D721Med (cell line): ENCODE results near the gene SHH.

Source experiments
- DNase-seq: peaks from one replicate; pipeline ENCODE4 v3.0.0; 2011; ENCODE audit warnings: low spot score; ENCODE audit not compliant: insufficient read length
- FAIRE-seq: peaks from 2 replicates; lab custom pipeline; 2011; peaks lifted over from hg19 to GRCh38; lab: Jason Lieb, UNC
- CTCF ChIP-seq: IDR thresholded peaks from 2 replicates; pipeline ENCODE4 v1.5.1; 2012; ENCODE audit warnings: mild to moderate bottlenecking, control low read depth; ENCODE audit not compliant: insufficient read depth; ENCODE audit errors: missing control alignments

Gene SHH

DNA sequence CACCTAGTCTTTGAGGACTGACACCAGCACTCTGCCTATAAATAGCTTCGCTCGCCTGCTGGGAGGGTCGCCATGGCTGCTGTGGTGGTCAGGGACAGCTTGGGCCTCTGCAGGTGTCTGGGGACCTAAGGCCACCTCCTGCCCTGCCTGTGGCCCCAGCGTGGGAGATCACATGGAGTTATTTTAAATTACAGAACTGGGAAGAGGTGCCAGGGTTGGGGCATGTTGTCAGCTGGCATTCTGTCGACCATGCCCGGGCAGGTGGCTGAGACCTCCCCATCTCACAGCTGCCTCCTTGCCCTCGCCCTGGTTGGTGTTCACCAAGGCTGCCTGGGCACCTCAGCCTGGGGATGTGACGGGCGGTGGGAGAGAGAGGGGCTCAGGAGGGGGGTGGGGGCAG is 18.1 kb downstream of the SHH start:
- DNase-seq (no peak), FAIRE-seq (no peak)
- TF ChIP-seq CTCF, result no peak

DNA sequence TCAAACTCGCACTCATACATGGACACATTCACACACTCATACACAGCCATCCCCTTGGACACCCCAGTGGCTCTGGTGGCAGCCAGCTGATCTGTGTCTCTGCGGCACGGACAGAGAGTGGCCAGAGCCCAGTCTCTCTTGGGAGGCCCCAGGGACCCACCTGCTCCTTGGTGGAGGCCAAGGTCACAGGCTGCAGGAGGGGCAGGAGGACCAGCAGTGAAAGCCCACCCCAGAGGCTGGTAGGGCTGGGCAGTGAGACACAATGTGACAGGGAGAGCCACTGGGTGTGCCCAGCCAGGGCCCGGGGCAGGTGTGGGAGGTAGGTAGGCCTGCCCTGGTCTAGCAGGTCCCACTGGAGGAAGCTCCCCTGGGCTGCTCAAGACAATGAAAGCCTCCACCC is 18.5 kb downstream of the SHH start:
- TF ChIP-seq CTCF, result no peak
- no peak for FAIRE-seq
- no peak for DNase-seq

- DNase-seq (no peak), FAIRE-seq (no peak)
- TF ChIP-seq CTCF, result no peak
Observed at GRCh38 chr7:155792999-155793560, 19.2 kb downstream of the SHH start.

- FAIRE-seq (no peak), DNase-seq (no peak)
Observed at GRCh38 chr7:155792315-155792960, 19.8 kb downstream of the SHH start.

DNA sequence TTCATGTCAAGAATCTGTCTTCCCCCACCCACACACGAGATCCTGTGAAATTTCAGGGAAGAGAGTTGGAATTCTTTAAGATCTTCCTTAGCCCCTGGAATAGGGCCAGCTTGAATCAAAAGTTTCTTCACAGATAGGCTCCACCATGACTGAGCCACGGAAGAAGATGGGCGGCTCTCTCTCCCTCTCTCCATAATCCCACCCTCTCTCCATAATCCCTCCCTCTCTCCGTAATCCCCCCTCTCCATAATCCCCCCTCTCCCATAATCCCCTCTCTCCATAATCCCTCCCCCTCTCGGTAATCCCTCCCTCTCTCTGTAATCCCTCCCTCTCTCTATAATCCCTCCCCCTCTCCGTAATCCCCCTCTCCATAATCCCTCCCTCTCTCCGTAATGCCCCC is 20.4 kb downstream of the SHH start:
- no peak for TF ChIP-seq CTCF
- no peak for FAIRE-seq
- no peak for DNase-seq

More at GRCh38 chr7:155792315-155792960, 19.8 kb downstream of the SHH start:
- no peak for TF ChIP-seq CTCF

DNA sequence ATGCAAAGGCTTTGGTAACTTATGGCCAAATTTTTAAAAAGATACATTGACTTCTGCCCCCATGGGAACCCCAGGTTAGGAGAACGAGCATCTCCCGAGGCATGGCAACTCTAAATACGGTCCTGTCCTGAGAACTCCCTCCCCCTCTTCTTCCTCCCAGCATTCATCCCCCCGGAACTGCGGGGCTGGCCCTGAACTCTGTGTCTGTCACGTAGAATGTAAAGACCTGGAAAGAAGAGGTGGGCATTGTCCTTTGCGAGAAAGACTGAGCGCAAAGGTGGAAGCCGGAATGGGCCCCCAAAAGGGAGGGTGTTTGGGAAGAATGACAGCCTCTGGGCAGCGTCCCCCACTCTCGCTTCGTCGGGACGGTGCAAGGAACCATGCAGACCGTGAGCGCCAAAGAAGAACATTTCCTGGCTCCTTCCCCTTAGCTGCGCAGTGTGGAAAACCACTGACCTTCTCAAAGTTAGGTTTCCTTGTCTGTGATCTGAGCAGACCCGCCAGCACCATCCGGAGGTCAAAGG is 21.0 kb downstream of the SHH start:
- FAIRE-seq (no peak), DNase-seq (no peak)
- TF ChIP-seq CTCF, result no peak

GRCh38 chr7:155790666-155791065 is 21.6 kb downstream of the SHH start:
- no peak for TF ChIP-seq CTCF
- no peak for FAIRE-seq
- DNase-seq, result no peak
